GM10847 (cell line): ENCODE results near the gene LHX6.

Source experiments
- POLR2A ChIP-seq: IDR thresholded peaks from 2 replicates; pipeline ENCODE4 v1.6.1; 2011; ENCODE audit not compliant: insufficient read length; ENCODE audit errors: extremely low read depth

The LHX6 gene

DNA sequence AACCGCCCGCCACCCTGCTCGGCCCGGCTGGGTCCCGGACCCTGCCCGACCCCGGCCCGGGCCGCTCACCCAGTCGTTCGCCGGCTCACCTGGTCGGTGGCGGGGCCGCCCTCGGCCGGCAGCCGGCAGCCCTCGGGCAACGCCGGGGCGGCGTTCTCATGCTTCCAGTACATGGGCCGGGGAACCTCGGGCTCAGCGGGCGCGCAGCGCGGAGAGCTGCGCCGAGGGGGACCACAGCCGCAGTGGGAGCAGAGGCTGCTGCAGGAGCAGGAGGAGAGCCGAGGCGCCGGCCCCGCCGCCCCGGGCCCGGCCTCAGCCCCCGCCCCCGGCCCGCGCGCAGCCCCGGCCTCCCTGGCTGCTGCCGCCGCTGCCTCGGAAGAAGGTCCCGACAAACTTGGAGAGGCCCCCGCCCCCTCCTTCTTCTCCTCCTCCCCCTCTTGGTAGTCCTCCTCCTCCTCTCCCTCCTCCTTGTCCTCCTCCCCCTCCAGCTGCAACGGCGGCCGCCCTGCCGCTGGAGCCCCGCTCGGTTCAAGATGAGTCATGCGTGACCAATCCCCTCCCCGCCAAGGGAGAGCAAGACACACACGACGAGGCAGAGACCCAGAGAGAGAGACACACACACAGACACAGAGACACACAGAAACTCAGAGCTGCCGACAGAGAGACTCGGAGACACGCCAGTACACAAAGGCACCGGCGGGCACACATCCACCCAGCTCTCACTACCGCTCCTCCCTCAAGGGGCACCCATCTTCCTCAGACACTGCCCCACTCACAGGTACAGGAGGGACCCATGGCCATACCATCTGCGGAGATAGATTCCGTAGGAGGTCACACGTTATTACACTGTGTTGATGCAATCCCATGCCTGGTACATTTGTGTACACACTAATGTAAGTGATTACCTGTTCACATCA, at the start of gene LHX6:
TSS of gene LHX6 (minus strand) at position 390 of the 917 bp plus-strand sequence. CDS start at position 173, 217 bp downstream.
- TF ChIP-seq POLR2A = no peak

DNA sequence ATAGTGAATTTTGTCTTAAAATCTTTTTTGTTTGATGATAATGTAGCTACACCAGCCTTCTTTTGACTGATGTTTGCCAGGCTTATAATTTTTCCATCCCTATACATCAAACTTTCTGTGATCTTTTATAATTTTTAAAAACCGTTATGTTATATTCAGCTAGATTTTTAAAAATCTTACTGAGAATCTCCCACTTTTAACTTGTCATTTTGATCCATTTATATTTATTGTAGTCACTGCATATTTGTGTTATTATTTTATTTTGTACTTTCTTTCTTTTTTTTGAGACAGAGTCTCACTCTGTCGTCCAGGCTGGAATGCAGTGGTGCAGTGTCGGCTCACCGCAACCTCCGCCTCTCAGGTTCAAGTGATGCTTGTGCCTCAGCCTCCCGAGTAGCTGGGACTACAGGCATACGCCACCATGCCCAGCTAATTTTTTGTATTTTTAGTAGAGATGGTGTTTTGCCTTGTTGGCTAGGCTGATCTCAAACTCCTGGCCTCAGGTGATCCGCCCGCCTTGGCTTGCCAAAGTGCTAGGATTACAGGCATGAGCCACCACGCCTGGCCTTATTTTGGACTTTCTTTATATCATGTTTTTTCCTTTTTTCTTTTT, 48.6 kb upstream of the LHX6 start:
- TF ChIP-seq POLR2A = no peak

DNA sequence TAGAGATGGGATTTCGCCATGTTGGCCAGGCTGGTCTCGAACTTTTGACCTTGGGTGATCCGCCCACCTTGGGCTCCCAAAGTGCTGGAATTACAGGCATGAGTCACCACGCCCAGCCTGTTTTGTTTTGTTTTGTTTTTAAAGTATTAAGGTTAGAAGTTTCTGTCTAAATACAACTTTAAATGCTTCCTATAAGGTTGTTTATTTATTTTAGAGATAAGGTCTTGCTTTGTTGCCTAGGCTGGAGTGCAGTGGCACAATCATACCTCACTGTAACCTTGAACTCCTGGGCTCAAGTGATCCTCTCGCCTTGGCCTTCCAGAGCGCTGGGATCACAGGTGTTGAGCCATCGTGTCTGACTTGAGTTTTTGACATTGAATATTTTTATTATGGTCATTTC, 47.3 kb upstream of the LHX6 start:
- TF ChIP-seq POLR2A = no peak

DNA sequence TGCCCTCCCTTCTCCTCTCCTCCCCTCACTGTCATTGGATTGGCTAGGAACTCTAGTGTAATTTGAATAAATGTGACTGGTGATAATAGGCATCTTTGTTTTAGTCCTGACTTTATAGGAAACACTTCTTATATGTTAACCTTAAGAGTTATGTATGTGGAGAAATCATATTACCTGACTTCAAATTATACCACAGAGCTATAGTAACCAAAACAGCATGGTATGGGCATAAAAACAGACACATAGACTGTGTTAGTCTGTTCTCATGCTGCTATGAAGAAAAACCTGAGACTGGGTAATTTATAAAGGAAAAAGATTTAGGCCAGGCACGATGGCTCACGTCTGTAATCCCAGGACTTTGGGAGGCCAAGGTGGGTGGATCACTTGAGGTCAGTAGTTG, 45.3 kb upstream of the LHX6 start:
- no peak for TF ChIP-seq POLR2A

DNA sequence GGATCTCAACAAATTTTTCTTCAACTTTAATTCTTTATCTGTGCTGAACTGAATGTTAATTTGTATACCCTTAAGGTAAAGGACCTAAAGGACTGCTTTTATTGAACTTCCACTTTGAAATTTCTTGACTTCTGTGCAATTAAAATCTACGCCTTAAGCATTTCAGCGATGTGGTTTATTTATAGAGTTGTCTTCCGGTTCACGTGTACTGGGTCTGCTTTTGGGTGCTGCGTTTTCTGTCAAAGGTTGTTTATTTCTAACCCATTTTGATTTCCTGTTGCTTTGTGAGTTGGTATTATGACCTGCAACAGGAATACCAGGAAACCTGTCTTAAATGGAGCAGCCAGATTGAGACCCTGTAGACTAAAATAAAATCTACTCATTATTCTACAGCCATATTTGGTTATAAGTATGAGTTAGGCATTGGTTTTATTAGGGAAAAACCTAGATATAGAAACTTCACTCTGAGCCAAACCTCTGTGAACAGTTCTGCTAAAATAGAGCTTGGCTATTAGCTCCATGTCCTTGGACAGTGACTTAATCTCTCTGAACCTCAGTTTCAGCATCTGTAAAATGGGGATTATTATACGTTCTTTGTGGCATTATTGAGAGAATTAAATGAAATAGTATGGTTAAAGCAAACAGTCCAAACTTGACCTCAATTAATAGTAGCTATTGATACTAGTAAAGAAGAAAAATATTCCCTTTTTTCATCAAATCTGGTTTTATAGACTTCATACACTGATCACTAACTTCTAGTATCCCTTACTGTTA, 39.5 kb upstream of the LHX6 start:
- no peak for TF ChIP-seq POLR2A

DNA sequence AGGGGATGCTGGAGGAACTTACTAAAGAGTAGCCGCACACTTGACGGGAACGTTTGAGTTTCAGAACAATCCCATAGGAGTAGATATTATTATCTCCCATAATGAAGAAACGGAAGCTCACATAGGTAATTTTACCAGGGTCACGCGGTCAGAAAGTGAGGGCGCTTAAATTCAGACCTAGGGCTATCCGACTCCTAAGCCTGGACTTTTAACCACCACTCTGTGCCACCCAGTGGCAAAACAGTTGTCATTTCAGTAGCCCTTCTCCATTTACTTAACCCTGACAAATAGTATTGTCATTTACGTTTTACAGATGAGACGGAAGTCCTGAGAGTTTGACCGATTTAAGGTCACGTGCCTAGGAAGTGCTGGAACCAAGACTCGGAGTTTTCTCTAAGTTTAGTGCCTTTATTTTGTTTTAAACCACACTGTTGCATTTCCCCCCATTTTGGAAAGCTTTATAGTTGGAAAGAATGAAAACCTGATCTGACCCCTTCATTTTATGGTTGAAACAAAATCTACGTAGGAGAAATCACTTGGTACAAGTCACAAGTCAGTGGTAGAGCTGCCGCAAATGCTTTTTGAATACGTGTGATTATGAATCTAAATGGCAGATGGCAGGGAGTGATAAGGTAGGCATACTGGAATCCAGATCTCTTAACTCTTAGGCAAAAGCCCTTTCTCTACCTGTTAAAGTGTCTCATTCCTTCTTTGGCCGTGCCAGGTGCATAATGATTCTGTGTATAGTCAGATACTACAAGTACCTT, 36.6 kb upstream of the LHX6 start:
- no peak for TF ChIP-seq POLR2A

DNA sequence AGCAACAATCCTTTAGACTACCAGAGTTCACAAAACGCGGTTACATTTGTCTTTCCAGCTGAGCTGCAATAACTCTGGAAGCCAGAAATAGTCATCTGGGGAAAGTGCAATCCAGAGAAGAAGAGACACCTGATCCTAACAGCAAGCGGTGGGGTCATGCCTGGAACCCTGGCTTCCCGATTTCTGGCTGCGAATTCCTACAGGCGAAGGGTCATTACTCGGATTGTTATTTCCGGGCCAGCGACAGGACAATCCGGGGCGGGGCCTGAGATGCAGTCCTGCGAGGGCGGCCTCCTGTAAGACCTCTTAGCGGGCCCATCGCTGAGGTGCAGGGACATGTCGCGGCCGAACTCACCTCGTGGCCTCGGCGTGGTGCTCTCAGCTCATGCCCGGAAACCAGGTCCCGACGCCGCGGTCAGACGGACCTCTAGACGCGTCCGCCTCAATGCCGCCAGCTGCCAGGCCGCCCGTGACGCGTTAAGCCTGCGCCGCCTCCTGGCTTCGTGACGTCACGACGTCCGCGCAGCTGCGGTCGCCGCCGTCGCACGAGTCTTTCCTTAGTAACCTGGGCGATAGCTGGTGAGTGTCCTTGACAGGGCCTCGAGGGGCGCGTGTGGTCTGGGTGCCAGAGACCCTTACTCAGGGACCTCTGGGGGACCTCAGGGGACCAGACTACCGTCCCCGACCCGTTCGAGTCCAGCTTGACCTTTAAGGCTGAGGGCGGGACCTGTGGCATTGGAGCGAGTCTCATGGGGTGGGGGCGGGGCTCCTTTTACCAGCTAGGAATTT, 35.8 kb upstream of the LHX6 start, which contains the start of the genes MRRF and RBM18:
TSS of gene MRRF (plus strand) at position 523 of the 789 bp plus-strand sequence. CDS start 6,010 bp downstream, outside the sequence.
TSS of gene RBM18 (minus strand) at position 481 of the 789 bp plus-strand sequence. CDS start 3,348 bp downstream, outside the sequence.
- TF ChIP-seq POLR2A = peak; percentile 89

DNA sequence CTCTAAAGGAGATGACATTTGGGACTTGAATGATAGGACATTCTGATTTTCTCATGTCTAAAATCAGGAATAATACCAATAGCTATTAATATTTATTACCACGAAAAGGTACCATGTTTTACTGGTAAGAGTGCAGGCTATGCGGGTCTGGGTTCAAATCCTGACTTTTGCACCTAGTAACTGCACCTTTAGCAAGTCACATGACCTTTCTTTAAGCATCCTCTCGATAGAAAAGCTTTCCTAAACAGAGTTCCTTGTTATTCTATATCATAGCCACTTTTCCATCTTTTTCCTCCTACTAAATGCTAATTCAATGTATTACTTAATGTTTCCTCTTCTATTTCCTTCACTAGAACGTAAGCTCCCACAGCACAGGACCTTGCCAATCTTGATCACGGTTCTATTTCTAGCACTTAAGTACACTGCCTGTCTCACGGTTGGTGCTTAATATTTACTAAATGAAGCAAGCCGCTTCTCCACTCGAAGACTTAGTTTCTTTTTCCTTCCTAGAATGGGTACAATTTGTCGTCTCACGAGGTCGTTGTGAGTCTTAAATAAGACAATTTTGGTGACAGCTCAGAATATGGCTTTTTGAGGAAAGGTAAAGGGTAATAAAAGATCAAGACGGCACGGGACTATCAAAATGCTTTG, 35.1 kb upstream of the LHX6 start:
- no peak for TF ChIP-seq POLR2A

DNA sequence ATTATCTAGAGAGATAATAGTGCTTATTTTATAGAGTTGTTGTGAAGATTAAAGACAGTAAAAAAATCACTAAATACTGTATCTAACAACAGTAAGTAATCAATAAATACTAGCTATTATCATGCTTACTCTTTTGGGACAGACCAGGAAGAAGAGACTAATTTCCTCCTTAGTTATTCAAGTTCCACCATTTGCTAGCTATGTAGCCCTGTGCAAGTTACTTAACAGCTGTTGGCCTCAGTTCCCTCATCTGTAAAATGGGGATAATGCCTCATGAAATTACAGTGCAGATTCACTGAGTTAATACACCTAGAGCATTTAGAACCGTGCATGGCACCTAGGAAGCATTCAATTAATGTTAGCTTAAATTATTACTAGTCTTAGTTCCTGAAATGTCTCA, 33.3 kb upstream of the LHX6 start:
- no peak for TF ChIP-seq POLR2A

DNA sequence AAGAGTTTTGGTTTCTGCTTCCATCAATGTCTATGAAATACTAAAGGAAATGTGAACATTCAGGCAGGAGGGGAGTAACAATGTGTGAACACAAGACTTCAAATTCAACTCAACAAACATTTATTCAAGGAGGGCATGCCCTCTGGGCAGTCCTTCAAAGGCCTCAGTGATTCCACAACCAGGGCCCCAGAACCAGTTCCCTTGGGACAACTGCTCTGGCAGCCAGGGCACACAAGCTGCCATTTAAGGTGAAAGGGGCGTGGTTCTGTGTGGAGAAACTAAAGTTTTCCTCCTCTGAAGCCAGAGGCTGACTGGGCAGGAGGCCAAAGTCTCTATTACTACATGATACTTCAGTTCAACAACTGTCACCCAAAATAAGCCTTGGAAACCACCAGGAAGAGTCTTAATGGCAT, 32.7 kb upstream of the LHX6 start:
- TF ChIP-seq POLR2A = no peak

DNA sequence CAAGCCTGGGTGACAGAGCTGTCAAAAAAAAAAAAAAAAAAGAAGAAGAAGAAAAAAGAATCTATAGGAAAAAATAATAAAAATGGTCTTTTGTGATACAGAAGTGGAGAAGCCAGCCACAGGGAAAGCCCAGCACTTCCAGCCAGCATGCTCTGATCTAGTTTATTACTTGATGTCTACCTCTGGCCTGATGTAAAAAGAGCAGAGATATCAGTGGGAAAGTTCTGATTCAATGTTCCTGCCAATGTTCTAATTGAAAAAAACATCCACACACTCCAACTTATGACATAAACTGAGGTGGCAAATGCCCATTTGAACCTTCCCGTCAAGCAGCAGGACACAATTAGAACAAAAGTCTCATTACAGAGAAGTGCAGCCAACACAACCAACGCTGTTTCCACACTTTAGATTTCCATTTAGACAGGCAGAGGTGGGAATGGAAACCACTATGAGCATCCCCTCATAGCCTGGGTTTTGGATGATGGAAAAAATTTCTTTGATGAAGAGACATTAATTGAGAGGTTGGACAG, 30.2 kb upstream of the LHX6 start:
- TF ChIP-seq POLR2A = no peak

DNA sequence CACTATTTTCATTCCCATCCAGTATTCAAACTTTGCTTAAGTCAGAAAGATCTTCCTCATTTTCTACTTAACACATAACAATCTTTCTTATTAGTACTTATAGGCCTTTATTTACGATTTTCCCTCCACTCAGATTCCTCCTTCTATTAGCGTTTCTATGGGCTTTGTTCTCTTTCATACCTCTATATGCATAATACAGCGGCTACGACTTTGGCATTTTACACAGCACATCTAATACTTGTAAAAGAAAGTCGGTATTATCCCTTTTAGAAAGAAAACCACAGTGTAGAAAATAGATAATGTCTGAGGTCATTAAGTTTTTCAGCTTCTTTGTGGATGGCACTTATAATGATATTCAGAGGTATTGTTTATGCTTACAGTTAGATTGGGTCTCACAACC, 27.4 kb upstream of the LHX6 start:
- TF ChIP-seq POLR2A = no peak

DNA sequence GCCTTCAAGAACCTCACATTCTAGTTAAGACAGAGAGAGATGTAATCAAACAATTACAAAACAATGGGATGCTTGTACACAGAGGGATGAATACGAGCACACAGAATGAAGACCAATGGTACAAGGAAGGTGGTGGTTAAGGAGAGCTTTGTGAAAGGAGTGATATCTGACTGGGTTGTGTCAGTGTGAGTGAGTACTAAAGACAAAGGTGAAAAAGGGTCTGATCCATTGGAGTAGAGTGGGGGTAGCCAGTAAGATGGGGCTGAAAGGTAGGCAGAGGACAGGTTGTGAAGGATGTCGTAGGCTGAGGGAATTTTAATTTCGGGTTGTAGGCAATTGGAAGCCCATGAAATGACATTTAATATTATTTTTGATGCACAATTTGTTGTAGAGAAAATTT, 26.0 kb upstream of the LHX6 start:
- TF ChIP-seq POLR2A = no peak
